HK-2 (cell line): ENCODE measurements around the gene TMEM203.

Experiments used
- DNase-seq: peaks from one replicate; pipeline ENCODE4 v3.0.0-alpha.2; 2018; ENCODE audit not compliant: unreplicated experiment

Gene TMEM203

DNA sequence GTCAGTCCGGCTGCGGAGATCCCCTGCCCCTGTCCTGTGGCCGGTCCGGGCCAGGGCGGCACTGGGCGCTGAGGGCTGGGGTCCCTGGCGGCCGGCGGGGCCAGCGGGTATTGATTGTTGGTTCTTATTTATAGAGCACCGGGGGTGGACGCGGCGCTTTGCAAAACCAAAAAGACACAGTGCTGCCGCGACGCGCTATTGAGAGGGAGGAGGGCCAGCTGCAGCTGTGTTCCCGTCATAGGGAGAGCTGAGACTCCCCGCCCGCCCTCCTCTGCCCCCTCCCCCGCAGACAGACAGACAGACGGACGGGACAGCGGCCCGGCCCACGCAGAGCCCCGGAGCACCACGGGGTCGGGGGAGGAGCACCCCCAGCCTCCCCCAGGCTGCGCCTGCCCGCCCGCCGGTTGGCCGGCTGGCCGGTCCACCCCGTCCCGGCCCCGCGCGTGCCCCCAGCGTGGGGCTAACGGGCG, 38.1 kb downstream of the TMEM203 start:
- no peak for DNase-seq

DNA sequence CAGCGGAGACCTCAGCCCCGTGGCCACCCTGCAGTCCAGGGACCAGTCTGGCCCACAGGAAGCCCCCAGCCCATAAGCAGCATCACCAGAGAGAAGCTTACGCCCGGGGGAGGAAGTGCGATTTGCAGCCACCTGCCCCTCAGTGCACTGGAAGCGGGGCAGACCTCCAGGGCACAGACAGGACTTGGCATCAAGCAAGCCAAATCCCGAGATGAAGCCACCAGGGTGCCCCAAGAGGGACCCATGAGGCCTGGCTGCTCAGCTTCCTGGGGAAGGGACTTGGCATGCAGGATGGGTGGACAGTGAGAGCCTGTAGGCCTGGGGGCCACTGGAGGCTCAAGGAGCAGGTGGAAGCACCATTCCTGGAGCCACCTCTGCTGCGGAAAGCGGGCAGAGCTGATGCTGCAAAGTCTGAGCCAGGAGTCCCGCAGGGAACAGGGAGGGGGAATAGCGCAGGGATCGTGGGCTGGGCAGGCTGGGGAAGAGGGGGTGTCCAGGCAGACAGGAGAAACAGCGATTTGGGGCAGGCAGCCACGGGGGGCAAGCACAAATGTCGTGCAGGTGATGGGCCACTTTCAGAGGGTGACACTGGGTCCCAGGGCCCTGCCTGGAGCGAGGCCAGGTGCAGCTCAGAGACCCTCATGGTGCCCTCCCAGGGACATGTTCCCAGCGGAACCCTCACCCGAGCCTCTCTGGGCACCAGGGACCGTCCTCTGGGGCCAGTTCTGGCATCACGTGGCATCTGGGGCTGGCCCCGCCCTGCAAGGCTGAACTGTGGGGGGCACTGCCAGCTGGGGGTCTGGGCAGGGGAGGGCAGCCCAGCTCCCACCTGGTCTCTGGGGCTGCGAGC, 38.8 kb downstream of the TMEM203 start:
- no peak for DNase-seq

DNA sequence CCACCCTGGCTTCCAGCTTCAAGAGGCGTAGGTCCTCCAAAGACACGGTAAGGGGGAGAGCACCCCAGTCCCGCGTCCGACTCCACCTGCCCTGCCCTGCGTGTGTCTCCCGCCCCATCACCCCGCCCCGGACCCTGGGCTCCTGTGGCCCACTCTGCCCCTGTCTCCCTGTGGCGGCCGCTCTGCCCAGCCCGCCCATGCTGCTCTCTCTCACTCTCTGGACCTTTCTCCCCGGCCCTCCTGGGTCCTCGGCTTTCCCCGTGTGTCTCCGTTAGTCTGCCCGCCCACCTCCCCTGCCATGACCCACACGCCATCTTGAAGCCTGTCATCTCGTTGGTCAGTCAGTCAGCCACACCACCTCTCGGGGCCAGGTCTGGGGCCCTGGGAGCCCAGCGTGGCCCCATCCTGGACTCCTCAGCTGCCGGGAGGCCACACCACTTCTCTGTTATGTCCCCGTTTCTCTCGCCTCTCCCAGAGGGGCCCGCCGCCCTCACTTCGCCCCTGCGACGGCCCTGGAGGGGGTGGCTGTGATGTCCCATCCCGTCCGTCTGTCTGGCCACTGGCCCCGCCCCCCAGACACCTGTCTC, 40.1 kb downstream of the TMEM203 start:
- DNase-seq = no peak

DNA sequence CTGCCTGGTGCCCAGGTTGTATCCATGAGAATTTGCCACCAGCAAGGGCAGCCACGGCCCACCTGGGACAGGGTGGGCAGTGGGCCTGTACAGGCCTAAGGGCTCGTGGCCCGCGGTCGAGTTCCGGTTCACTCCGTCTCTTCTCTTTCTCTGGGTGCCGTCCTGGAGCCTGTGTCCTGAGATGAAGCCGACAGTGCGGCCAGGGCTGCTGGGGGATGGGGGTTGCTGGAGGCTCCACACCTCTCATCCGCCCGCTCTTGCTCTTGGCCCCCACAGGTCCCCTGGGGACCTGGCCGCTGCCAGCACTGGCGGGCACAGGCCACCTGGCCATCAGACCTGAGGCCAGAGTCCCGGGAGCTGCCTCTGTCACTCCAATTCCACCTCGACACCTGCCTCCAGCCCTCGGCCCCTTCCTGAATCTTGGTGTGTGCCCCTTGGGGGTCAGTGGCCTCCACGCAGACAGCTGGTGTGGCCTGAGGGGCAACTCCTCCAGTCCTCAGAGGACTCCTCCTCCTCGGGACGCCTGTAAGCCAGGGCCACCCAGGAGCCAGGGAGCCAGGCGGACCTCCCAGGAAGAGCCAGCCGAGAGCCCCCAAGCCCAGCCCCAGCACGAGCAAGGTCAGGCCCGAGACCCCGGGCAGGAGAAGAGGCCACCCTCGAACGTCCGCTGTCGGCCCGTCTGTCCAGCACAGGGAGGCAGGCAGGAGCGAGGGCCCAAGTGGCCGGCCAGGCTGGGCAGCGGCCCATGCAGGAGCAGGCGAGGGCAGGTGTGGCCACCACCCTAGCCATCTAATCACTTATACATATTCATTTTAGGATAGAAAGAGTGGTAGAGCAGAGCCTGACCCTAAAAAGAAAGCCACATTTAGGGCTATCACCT, 40.8 kb downstream of the TMEM203 start:
- DNase-seq = no peak

DNA sequence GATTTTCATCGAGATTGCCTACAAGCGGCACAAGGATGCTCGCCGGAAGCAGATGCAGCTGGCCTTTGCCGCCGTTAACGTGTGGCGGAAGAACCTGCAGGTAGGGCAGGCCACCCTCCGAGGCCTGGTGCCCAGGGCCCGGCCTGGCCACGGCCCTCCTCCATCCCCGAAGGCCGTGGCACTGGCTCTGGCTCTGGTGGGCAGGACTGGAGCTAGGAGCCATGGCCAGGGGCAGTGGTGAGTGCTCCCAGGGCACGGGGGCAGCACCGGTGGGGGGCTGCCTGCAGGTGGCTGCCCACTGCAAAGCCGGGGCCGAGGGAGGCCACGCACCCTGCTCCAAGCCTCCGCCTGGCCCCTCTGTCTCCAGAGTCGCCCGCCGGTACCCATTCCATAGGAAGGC, 41.6 kb downstream of the TMEM203 start:
- no peak for DNase-seq

DNA sequence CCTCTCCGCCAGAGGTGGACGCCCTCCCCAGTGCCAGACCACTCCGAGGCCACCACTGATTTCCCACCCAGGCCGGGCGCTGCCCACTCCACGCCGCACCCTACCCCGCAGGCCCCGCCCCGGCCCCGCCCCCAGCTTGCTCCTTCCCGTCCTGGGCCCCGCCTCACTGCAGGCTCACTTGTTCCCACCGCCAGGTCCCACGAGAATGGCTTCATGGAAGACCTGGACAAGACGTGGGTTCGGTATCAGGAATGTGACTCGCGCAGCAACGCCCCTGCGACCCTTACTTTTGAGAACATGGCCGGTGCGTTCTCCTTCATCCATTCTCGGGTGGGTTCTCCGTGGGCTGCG, 42.1 kb downstream of the TMEM203 start:
- DNase-seq = peak; percentile 24

DNA sequence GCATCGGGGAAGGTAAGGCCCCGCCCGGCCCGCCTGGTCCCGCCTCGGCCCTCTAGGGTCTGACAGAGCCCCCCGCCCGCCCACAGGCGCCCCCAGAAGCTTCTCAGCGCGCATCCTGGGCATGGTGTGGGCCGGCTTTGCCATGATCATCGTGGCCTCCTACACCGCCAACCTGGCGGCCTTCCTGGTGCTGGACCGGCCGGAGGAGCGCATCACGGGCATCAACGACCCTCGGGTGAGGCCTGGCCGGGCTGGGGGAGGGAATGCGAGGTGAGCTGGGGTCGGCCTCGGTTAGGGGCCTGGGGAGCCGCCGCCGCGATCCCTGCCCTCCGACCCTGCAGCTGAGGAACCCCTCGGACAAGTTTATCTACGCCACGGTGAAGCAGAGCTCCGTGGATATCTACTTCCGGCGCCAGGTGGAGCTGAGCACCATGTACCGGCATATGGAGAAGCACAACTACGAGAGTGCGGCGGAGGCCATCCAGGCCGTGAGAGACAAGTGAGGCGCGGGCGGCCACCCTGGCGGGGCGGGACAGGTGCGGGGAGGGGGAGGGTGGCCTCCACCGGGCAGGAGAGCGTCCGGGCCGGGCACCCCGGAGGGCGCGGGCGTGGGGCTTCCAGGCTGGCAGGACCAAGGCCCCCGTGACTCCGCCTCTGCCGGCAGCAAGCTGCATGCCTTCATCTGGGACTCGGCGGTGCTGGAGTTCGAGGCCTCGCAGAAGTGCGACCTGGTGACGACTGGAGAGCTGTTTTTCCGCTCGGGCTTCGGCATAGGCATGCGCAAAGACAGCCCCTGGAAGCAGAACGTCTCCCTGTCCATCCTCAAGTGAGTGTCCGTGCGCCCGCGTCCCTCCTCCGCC, 42.7 kb downstream of the TMEM203 start:
- peak; percentile 49 for DNase-seq

DNA sequence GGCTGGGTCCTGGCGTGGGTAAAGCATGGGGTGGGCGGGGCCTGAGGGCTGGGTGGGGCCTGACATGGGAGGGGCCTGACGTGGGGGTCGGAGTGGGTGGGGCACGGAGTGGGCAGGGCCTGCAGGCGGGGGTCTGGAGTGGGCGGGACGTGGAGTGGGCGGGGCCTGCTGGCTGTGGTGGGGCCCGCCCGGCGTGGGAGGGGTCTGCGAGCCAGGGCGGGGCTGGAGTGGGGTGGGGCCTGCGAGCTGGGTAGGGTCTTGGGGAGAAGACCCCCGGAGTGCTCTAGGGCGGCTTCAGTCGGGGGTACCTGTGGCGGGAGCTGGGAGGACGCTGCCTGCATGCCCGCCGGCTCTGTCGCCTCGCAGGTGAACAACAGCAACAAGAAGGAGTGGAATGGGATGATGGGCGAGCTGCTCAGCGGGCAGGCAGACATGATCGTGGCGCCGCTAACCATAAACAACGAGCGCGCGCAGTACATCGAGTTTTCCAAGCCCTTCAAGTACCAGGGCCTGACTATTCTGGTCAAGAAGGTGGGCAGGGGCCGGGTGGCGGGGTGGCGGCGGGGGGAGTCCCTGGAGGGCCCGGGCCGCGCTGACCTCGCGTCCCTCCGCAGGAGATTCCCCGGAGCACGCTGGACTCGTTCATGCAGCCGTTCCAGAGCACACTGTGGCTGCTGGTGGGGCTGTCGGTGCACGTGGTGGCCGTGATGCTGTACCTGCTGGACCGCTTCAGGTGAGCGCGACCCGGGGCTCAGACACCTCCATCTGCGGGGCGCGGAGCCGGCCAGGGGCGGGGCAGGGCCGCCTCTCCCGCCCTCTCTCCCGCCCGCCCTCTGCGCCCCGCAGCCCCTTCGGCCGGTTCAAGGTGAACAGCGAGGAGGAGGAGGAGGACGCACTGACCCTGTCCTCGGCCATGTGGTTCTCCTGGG, 43.6 kb downstream of the TMEM203 start:
- no peak for DNase-seq

DNA sequence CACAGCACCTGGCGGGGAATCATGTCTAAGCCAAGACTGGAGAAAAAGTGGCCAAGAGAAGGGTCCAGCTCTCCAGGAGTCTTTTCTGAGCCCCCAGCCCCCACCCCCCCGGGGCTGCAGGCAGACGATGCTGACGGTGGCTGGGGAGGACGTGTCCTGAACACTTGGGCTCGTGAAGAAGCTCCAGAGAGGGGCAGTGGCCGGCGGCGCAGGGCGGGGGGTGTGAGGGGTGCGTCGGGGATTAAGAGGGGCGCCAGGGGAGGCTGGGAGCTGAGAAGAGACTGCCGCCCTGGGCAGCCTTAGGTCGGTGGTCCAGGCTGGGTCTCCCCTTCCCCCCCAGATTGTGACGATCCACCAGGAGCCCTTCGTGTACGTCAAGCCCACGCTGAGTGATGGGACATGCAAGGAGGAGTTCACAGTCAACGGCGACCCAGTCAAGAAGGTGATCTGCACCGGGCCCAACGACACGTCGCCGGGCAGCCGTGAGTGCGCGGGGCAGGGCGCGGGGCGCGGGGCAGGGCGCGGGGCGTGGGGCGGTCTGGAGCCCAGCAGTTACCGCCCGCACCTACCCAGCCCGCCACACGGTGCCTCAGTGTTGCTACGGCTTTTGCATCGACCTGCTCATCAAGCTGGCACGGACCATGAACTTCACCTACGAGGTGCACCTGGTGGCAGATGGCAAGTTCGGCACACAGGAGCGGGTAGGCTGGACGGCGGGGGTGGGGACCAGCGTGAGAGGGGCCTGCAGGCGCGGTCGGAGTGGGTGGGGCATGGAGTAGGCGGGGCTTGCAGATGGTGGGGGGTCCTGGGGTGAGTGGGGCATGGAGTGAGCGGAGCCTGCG, 44.5 kb downstream of the TMEM203 start:
- no peak for DNase-seq

DNA sequence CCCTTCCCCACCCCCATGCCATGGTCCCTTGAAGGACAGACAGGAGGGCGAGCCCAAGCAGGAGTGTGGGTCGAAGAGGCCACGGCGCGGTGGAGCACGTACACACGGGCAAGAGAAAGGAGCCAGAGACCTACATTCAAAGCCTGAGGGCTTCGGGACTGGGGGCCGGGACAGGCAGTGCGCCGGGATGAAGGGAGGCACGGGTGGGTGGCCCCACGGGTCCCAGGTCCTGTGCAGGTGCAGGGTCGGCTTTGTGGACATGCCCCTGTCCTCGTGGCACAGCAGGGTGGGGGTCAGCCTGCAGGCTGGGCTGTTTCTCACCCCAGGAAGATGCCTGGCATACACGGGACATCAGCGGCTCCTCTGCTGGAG, 45.4 kb downstream of the TMEM203 start:
- DNase-seq = no peak

DNA sequence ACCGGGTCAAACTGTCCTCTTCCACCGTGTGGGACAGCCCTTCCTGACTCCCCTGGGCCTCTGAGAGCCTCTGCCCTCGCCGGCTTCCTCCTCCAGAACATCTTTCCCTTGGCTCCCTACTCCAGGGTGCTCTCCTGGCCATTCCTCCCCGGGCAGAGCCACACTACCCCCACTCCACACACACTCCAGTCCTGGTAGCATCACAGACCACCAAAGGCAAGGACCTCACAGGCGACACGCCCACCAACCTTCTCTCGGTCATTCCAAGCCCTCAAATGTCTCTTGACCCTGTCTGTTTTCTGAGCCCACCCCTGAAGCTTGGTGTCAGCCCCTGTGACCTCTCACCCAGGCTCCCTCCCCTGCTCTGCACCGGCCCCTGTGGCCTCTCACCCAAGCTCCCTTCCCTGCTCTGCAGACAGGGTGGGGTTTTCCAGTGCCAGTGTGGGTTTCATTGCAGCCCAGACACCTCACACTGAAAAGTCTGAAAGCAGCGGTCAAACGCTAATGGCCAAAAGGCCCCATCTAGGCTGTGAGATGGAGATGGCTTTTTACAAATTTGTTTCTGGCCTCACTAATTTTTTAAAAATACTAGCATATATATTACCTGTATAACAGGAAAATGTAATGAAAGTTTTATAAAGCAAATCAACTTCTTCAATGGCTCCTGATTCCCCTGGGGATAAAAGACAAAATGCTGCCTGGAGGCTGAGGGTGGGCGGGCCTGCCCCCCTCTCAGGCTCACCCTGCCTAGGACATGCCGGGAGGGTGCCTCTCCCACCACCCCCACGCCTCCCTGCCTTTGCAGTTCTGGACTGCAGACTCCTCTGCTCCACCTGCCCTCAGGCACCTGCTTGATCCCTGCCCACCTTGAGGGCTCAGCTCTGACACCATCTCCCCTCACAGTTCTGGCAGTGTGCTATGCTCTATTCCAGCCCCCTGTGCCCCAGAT, 46.1 kb downstream of the TMEM203 start:
- no peak for DNase-seq

DNA sequence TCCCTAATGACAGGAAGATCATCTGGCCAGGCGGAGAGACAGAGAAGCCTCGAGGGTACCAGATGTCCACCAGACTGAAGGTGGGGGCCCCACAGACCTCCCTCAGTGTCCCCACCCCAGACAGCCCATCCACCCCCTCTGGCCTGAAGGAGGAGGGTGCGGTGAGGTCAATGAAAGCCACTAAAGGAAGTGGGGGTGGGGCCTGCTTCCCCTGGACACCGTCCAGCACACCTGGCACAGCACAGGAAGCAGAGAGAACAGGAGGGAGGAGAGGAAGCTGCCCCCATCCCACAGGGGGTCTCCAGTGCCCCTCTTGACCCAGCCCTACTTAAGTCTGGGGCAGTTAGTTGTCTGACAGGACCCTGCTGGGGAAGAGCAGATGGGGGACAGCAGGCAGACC, 46.8 kb downstream of the TMEM203 start:
- DNase-seq = no peak

DNA sequence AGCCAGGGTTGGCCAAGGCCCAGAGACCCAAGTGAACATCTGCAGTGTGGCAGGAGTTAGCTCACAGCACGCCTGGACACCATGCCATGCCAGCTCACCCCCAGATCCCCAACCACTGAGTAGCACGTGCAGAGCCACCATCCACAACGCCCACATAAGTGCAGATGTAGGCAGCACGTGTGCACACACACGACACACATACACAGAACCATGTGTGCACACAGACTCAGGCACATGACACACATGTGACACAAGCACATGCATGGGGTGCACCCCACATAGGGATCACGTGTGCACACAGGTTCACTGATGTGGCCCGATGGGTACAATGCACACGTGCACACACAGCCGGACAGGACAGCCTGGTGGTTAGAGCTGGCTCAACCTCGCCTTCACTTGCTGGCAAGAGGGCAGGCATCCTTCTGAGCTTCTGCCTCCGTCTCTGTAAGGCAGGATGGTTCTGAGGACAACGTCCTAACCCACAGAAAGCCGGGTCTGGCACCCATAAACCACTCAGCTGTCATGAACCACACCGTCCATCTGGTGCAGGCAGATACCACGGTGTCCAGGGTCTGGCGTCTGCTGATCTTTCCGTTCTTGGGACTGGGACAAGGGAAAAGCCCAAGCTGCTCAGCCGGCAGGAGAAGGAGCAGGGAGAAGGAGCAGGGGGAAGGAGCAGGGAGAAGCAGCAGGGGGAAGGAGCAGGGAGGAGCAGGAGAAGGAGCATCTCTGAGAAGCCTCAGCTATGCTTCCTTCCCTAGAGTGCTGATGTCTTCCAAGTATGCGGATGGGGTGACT, 47.6 kb downstream of the TMEM203 start:
- DNase-seq = no peak

DNA sequence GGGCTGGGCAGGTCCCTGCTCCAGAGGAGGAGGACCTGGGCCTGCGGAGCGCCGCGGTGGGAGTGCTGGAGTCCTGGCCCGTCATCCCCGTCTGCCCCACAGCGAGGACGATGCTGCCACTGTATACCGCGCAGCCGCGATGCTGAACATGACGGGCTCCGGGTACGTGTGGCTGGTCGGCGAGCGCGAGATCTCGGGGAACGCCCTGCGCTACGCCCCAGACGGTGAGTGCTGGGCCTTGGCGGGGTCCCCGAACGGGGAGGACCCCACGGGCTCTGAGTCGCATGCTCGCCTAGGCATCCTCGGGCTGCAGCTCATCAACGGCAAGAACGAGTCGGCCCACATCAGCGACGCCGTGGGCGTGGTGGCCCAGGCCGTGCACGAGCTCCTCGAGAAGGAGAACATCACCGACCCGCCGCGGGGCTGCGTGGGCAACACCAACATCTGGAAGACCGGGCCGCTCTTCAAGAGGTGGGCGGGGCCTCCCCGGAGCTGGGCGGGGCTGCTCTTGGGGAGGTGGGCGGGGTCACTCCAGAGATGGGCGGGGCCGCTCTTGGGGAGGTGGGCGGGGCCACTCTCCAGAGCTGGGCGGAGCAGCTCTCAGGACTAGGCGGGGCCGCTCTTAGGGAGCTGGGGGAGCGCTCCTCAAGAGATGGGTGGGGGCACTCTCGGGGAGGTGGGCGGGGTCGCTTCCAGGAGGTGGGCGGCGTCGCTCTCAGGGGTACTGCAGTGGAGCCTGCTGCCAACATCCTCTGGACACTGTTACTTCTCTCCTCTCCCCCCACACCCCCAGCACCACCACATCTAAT, 48.7 kb downstream of the TMEM203 start:
- DNase-seq = peak; percentile 37
